GM19239 (cell line): Measurements from ENCODE around the gene TBC1D23.
"Not testable (repeated sequence)": the region's sequence is repeated elsewhere in the genome, so short reads cannot be mapped to it uniquely, and the experiment has no call there.

Experiments used
- DNase-seq: peaks from one replicate; pipeline ENCODE4 v3.0.0; 2011; ENCODE audit warnings: low spot score; ENCODE audit not compliant: insufficient read length
- FAIRE-seq: peaks from 2 replicates; lab custom pipeline; 2011; peaks lifted over from hg19 to GRCh38; lab: Jason Lieb, UNC

Gene TBC1D23

DNA sequence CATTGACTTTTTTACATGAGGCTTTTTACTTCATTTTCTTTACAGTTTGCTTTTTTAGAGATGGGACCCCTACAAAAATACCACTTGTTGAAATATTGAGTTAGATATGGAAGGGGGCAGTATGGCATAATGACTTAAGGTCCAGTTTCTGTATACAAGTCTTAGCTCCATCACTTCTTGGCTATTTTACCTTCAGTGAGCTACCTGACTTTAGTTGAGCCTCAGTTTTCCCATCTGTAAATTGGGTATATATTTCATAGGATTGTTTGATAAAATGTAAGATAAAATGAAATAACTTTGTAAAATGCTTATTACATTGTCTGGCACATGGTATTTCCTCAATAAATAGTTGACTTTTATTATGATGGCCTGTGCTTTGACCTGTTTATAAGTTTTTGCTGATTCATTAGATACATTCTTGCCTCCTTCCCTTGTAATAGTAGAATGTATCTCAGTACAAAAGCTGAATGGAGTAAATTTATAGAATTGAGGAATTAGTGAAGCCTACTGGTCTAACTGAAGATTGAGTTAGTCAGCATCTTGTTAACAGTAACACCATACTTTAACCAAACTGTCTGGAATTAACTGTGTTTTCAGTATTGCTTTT is 27.6 kb downstream of the TBC1D23 start:
- DNase-seq = no peak
- FAIRE-seq = no peak

DNA sequence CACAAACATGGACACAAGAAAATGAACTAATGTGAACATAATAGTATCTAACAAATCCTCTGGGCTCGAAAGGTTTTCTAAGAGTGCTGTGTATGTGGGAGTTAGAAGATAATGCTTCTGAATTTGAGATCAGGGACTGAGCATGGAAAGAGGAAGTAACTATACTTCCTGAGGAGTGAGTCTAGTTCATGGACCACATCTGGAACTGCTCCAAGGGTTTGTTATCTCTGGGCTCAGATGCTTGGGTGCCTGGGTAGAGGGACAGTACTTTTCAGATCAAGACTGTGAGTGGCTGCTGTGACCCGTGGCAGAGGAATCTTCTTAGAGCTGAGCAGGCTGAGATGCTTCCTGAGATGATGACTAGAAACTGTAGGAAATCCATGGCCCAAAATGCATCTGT is 28.5 kb downstream of the TBC1D23 start:
- DNase-seq (no peak), FAIRE-seq (peak; percentile 21)

DNA sequence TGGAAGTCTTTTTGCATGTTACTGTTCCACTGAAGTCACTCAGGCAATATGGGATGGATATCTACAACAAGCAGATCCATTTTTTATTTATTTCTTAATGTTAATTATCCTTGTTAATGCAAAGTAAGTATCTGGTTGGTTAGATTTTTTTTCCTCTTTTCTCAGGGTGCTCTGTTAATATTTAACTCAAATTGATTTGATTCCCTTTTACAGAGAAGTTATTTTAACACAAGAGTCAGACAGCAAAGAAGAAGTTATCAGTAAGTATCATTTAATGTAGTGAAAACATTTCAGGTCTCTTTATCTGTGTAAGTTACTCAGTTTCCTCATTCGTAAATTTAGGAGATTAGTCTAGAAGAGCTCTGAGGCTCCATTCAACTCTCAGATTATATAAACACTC is 34.3 kb downstream of the TBC1D23 start:
- FAIRE-seq (no peak), DNase-seq (no peak)

DNA sequence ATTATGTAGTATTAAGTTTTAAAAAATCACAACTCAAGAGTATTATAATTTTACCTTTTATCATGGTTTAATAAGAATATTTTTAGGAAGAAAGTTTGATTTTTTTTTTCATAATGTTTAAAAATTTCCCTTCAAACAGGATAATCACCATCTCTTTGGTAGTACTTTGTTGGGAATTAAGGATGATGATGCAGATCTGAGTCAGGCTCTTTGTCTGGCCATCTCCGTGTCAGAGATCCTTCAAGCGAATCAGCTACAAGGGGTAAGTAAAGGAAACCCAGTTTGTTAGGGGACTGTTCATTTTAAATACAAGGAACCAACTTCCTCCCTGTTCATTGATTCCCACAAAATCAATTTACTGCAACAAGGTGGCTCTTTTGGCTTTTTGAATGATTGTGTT is 37.0 kb downstream of the TBC1D23 start:
- no peak for DNase-seq
- no peak for FAIRE-seq

GRCh38 chr3:100299016-100299415 is 38.2 kb downstream of the TBC1D23 start:
- FAIRE-seq (no peak), DNase-seq (no peak)

GRCh38 chr3:100306695-100307094 is 45.9 kb downstream of the TBC1D23 start:
- no peak for DNase-seq
- FAIRE-seq = peak; percentile 11

- no peak for DNase-seq
- FAIRE-seq = no peak
Measured at GRCh38 chr3:100310355-100310965, 49.7 kb downstream of the TBC1D23 start.

DNA sequence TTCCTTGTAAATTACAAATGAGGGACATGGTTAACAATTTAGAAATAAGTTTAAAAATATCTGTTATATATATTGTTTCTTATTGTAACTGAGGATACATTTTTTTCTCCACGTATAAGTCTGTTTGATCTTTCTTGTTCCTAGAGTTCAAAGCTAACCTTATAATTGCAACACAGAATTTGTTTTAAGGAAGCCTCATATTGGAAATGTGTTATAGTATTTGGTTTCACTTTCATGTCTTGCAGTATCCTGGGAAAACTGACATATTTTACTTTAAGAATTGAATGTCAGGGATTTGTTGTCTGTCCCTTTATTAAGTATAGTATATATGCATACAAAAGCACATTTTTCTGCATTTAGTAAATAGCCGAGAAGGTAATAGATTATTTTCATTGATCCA is 50.2 kb downstream of the TBC1D23 start:
- DNase-seq (no peak), FAIRE-seq (no peak)

- DNase-seq (no peak), FAIRE-seq (peak; percentile 86)
Measured at GRCh38 chr3:100316641-100317069, 55.9 kb downstream of the TBC1D23 start.

- FAIRE-seq = peak; percentile 88
- no peak for DNase-seq
Measured at GRCh38 chr3:100317912-100318311, 57.1 kb downstream of the TBC1D23 start.

DNA sequence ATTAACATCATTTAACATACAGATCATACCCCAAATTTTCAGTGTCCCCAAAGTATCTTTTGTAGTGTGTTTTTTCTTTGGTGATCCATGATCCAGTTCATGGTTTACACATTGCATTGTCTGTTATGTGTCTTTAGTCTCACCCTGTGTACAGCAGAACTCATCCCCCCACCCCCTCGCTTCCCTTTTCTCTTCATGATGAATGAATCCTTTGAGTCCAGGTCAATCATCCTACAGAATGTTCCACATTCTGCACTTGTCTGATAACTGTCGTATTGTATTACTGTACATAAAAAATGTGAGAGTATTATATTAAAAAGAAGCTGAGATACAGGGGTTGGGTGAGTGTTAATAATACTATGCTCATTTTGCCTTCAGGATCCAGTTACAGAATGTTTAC is 59.2 kb downstream of the TBC1D23 start:
- FAIRE-seq (no peak), DNase-seq (no peak)

DNA sequence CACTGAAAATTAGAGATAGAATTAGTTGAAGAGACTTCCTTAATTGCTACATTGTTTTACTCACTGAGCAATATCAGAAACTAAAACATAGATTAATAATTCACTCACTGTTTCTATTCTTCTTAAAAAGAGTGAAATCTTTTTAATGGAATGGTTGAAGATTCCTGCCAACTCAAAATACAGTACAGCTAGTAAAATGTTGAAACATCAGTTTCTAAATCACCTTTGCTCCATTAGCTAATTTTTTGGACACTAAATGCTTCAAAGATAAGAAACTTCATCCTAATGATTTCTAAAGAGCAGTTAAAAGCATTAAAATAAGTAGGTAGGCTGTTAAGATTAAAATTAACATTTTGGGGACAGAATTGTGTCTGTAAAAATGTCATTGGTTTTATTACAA is 63.3 kb downstream of the TBC1D23 start:
- FAIRE-seq (no peak), DNase-seq (no peak)

DNA sequence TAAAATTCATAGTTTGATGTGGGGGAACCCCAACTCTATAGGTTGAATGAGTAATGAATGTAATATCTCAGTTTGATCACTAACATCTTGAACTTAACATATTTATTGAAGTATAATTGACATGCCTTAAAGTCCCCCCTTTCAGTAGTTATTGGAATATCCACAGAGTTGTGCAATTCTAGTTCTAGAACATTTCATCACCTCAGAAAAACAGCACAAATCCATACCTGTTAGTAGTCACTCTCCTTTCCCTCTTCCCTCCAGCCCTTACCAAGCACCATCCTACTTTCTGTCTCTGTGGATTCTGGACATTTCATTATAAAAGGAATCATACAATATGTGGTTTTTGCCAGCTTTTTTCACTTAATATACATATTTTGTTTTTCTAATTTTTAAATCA is 65.0 kb downstream of the TBC1D23 start:
- FAIRE-seq = no peak
- DNase-seq = no peak

DNA sequence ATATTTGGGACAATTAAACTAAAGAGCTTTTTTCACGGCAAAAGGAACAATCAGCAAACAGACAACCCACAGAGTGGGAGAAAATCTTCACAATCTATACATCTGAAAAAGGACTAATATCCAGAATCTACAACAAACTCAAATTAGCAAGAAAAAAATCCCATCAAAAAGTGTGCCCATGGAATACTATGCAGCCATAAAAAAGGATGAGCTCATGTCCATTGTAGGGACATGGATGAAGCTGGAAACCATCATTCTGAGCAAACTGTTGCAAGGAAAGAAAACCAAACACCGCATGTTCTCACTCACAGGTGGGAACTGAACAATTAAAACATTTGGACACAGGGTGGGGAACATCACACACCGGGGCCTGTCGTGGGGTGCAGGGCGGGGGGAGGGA is 66.6 kb downstream of the TBC1D23 start:
- not testable (repeated sequence) for DNase-seq, FAIRE-seq

GRCh38 chr3:100329800-100330489 is 69.2 kb downstream of the TBC1D23 start:
- DNase-seq = no peak
- FAIRE-seq = no peak

DNA sequence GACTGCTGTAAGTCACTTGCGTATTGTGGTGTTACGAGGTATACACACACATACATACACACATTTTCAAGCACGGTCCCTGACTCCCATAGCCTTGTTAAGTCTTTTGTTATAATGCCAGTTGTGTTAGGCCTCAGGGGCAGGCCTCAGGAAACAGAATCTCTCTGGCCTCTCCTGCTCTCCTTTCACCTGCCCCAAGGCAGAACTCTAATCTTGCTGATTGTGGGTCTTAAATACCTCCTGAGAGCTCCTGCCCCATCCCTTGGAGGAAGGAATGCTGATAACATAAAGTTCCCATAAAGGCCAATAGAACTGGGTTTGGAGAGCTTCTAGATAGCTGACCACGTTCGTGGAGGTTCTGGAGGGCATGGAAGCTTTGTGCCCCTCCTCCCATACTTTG is 69.9 kb downstream of the TBC1D23 start:
- DNase-seq = no peak
- FAIRE-seq = no peak

GRCh38 chr3:100331660-100332059 is 70.9 kb downstream of the TBC1D23 start:
- DNase-seq = no peak
- FAIRE-seq = no peak

- no peak for FAIRE-seq
- DNase-seq = no peak
Measured at GRCh38 chr3:100333051-100333450, 72.3 kb downstream of the TBC1D23 start.

DNA sequence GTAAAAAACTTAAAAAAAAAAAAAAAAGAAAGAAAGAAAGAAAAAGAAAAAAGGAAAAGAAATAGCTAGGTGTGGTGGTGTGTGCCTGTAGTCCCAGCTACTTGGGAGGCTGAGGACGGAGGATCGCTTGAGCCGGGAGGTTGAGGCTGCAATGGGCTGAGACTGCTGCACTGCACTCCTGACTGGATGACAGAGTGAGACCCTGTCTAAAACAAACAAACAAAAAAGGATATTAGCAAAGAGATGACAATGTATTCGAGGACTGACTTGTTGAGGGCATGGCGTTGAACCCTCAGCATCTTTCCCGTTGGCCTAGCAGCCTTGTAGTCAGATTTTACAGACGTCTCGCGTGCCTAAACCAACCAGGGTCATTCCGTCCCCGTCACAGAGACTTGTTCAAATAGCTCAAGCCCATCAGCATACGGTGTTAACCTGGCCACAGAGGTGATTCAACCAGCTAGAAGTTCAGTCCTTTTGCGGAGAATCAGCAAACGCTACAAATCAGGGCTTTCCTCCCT is 73.2 kb downstream of the TBC1D23 start:
- FAIRE-seq (no peak), DNase-seq (no peak)

DNA sequence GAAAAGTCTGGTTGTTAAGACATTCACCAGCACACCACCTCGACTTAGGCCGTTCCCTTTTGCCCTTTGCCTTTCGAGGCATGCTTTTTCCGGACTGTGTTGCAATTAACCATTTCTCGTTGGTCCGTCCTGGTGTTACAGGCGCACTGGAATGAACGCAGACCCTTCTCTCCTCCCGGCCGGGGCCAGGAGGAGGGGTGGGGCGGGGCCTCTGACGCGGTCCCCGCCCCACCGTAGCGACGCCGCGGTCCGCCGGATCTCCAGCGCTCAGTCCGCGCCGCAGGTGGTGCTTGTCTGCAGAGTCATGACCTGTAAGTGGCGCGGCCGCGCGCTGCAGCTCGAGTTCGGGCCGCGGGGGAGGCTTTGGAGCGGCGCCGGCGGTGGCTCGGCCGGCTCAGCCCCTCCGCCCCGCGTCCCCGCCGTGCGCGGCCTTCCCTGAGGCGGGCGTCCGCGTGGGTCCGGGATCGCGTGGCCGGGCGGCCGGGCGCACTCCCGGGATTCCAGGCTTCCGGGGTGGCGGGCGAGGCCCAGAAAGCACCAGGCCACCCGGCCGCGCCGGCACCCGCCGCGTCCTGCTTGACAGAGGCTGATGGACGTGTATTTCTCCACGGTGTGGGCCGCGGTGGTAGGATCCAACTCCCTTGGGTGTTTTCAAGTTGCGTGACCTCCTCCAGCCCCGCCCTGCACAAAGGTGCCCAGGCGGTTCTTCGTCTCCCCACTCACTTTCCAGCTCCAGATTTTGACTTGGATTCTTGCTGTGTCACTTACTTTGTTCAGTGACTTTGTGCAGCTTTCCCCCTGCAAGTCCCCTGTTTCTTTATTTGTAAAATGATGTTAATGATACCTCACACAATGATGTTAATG is 73.9 kb downstream of the TBC1D23 start, which contains the start of gene NIT2:
NIT2 (plus strand) TSS at position 270 of the 864 bp plus-strand sequence; CDS start at position 305, 35 bp downstream.
- peak; percentile 84 for FAIRE-seq
- DNase-seq = peak; percentile 81
